Psoas muscle (tissue), 8 donors: Measurements from ENCODE around the gene THADA. TPM values are rescaled to one million over a fixed set of nuclear protein-coding genes. Genes with fewer than 3 reads are reported as not detected.

Experiments used
- ATAC-seq, 4 donors: fragments of 200-7000 bp; cut with Tn5 transposase; one replicate each; pipeline ENCODE4 v1.9.1; 2020; ENCODE audit warnings: moderate library complexity in 3 of 4, mild to moderate bottlenecking in 2 of 4
- DNase-seq, 2 donors: peaks; one replicate each; pipeline ENCODE4 v3.0.0-alpha.2; 2020
- H3K27ac ChIP-seq: fragments of 200-600 bp; one replicate; pipeline ENCODE4 v1.8.0; 2022
- H3K27me3 ChIP-seq, 3 donors: fragments of 200-600 bp in 1 of 3; one replicate each; pipeline versions ENCODE4 v1.6.1 to v1.8.0; 2013 to 2022; ENCODE audit warnings: low read length in 2 of 3, mild to moderate bottlenecking in 2 of 3, moderate library complexity in 1 of 3; ENCODE audit not compliant: insufficient read depth in 3 of 3
- H3K36me3 ChIP-seq, 2 donors: fragments of 200-600 bp in 1 of 2; one replicate each; pipeline versions ENCODE4 v1.6.1 to v1.8.0; 2013 to 2022; ENCODE audit warnings: low read depth in 1 of 2, mild to moderate bottlenecking in 1 of 2, moderate library complexity in 1 of 2; ENCODE audit not compliant: insufficient read depth in 1 of 2
- H3K4me1 ChIP-seq: fragments of 200-600 bp; one replicate; pipeline ENCODE4 v1.8.0; 2022
- H3K4me3 ChIP-seq: fragments of 200-600 bp; one replicate; pipeline ENCODE4 v1.8.0; 2022; ENCODE audit warnings: mild to moderate bottlenecking
- H3K9me3 ChIP-seq: fragments of 200-600 bp; one replicate; pipeline ENCODE4 v1.8.0; 2022
- CTCF ChIP-seq: fragments of 200-600 bp; IDR thresholded peaks from one replicate; pipeline ENCODE4 v1.8.0; 2022; ENCODE audit warnings: antibody characterized with exemption
- WGBS, 3 donors: extraction: QIAGEN DNeasy Blood & Tissue Kit; methylation state at CpG; one replicate each; pipeline versions ENCODE4 v1.1.6 to v1.1.7; 2013; 5-methylcytosine and 5-hydroxymethylcytosine counted together
- intact Hi-C, 2 donors: fragments of 100-400 bp; cut with DNase I; formaldehyde crosslinking; loops; one replicate each; pipeline versions ENCODE4 v1.11.0 to v1.14.2; 2022
- polyA plus RNA-seq, 3 donors: library from polyadenylated mRNA; stranded (reverse); fragments of 200-250 nt; gene quantifications; one replicate each; pipeline ENCODE4 v1.2.3, GENCODE V29; 2013
- total RNA-seq, 4 donors: library from RNA; stranded (reverse); fragmentation: NEBNext Ultra II Directional in 2 of 4; extraction: Animal tissue kit (Norgen Biotek cat#: 25700) in 2 of 4; gene quantifications; one replicate each; pipeline versions ENCODE4 v1.2.1 to v1.2.4, GENCODE V29; 2021 to 2023
- donor health status: healthy with polysubstance abuse.
- donor health status: DM: no; HTN: no; CAD: no; lungs with moderate emphysema.
- donor health status: Bipolar disorder and iron deficiency.
- donor health status: healthy.
- donor health status: DM: yes; HTN: yes; CAD: no.
- donor health status: DM: no; HTN: no; CAD: no.
- donor health status: DM: no; HTN: no; CAD: no.
- donor health status: DM: yes; HTN: yes; CAD: no.

Gene THADA
- total and polyA plus RNA-seq, 7 donors: 8.1 to 17.4 (median 11.6) TPM

GRCh38 chr2:43519643-43520221 is 76.1 kb downstream of the THADA start:
- WGBS, 3 donors: 58 to 62% (median 59%) methylated on average over 2 of the region's 2 CpGs
- peaks cover 45% of the 10 kb centered on the region for H3K4me1 ChIP-seq
- H3K27ac ChIP-seq: peak overlapping the region; percentile 69

GRCh38 chr2:43518718-43519117 is 77.1 kb downstream of the THADA start:
- TF ChIP-seq CTCF: no peak
- WGBS, 3 donors: 96 to 100% (median 97%) methylated on average over 2 of the region's 2 CpGs
- DNase-seq (no peak), ATAC-seq (no peak)
- H3K27ac ChIP-seq: peak overlapping the region; percentile 69
- no peak overlapping the region for H3K4me3 ChIP-seq
- H3K4me1 ChIP-seq: peaks cover 46% of the 10 kb centered on the region
- H3K36me3 ChIP-seq: no peaks in the 10 kb centered on the region
- no peaks in the 10 kb centered on the region for H3K9me3 ChIP-seq
- intact Hi-C loops: no loop called here
- H3K27me3 ChIP-seq: no peaks in the 10 kb centered on the region

More at GRCh38 chr2:43519643-43520221, 76.1 kb downstream of the THADA start:
- Histone ChIP-seq H3K27me3 (no peaks in the 10 kb centered on the region), H3K9me3 (no peaks in the 10 kb centered on the region), H3K4me3 (no peak overlapping the region), H3K36me3 (no peaks in the 10 kb centered on the region)
- DNase-seq (no peak), ATAC-seq (peak in 2 of 4 donors; percentile 30 to 49)
- TF ChIP-seq CTCF: no peak
- intact Hi-C loops: no loop called here

- ATAC-seq: no peak
- Histone ChIP-seq H3K27ac (peak overlapping the region; percentile 48), H3K4me3 (no peak overlapping the region), H3K36me3 (no peaks in the 10 kb centered on the region), H3K4me1 (peaks cover 51% of the 10 kb centered on the region), H3K9me3 (no peaks in the 10 kb centered on the region), H3K27me3 (no peaks in the 10 kb centered on the region)
- TF ChIP-seq CTCF: no peak
- intact Hi-C loops: no loop called here
- WGBS, 3 donors: 27 to 53% (median 33%) methylated on average over 1 of the region's 1 CpG
- no peak for DNase-seq
Observed at GRCh38 chr2:43518181-43518580, 77.7 kb downstream of the THADA start.

- Histone ChIP-seq H3K36me3 (no peaks in the 10 kb centered on the region), H3K9me3 (no peaks in the 10 kb centered on the region), H3K27ac (peak overlapping the region; percentile 48), H3K4me1 (peaks cover 58% of the 10 kb centered on the region), H3K27me3 (no peaks in the 10 kb centered on the region), H3K4me3 (no peak overlapping the region)
- ATAC-seq (peak in 3 of 4 donors; percentile 38 to 51 (median 42)), DNase-seq (no peak)
- no peak for TF ChIP-seq CTCF
- WGBS, 3 donors: 45 to 59% (median 49%) methylated on average over 5 of the region's 5 CpGs
- intact Hi-C loops: no loop called here
Observed at GRCh38 chr2:43515807-43516497, 79.9 kb downstream of the THADA start.
